HEK293T (cell line): ENCODE measurements around the gene SHH.
"Not testable (repeated sequence)": the region's sequence is repeated elsewhere in the genome, so short reads cannot be mapped to it uniquely, and the experiment has no call there.

Experiments
- CTCF ChIA-PET: fragments of 350-600 bp; formaldehyde crosslinking; extraction: SDS; loops from one replicate; lab custom pipeline; 2021; ENCODE audit warnings: antibody characterized with exemption, inconsistent platforms; lab: Yijun Ruan, JAX
- POLR2A ChIA-PET: fragments of 350-600 bp; formaldehyde crosslinking; extraction: SDS; loops from one replicate; lab custom pipeline; 2020; ENCODE audit warnings: antibody characterized with exemption, inconsistent platforms; lab: Yijun Ruan, JAX
- DNase-seq: peaks from one replicate; pipeline ENCODE4 v3.0.0; 2012; ENCODE audit warnings: mixed read lengths; ENCODE audit errors: extremely low spot score
- ARNT ChIP-seq: fragments of 450-650 bp; IDR thresholded peaks from 2 replicates; pipeline ENCODE4 v1.6.1; 2017; ENCODE audit warnings: mild to moderate bottlenecking
- BHLHE40 ChIP-seq: fragments of 450-650 bp; IDR thresholded peaks from 2 replicates; pipeline ENCODE4 v1.6.1; 2016; ENCODE audit warnings: mild to moderate bottlenecking, moderate library complexity, borderline replicate concordance
- CTBP1 ChIP-seq: fragments of 450-650 bp; IDR thresholded peaks from 2 replicates; pipeline ENCODE4 v1.6.1; 2016; ENCODE audit warnings: borderline replicate concordance
- ELF4 ChIP-seq: fragments of 450-650 bp; IDR thresholded peaks from 2 replicates; pipeline ENCODE4 v1.6.1; 2017; ENCODE audit warnings: antibody characterized with exemption
- FOXA1 ChIP-seq: fragments of 450-650 bp; IDR thresholded peaks from 2 replicates; pipeline ENCODE4 v1.6.1; 2016; ENCODE audit warnings: mild to moderate bottlenecking
- FOXK2 ChIP-seq: fragments of 450-650 bp; IDR thresholded peaks from 2 replicates; pipeline ENCODE4 v1.6.1; 2016; ENCODE audit warnings: mild to moderate bottlenecking
- FOXM1 ChIP-seq: fragments of 450-650 bp; IDR thresholded peaks from 2 replicates; pipeline ENCODE4 v1.6.1; 2017; ENCODE audit warnings: mild to moderate bottlenecking, borderline replicate concordance
- HDGF ChIP-seq: fragments of 450-650 bp; IDR thresholded peaks from 2 replicates; pipeline ENCODE4 v1.6.1; 2017; ENCODE audit warnings: antibody characterized with exemption, borderline replicate concordance
- L3MBTL2 ChIP-seq: fragments of 450-650 bp; conservative IDR thresholded peaks from 2 replicates; pipeline ENCODE4 v1.6.1; 2016; ENCODE audit warnings: mild to moderate bottlenecking
- LEF1 ChIP-seq: fragments of 450-650 bp; IDR thresholded peaks from 2 replicates; pipeline ENCODE4 v1.6.1; 2017; ENCODE audit warnings: mild to moderate bottlenecking, borderline replicate concordance
- NFRKB ChIP-seq: fragments of 450-650 bp; IDR thresholded peaks from 2 replicates; pipeline ENCODE4 v1.6.1; 2016; ENCODE audit warnings: mild to moderate bottlenecking, moderate library complexity
- SP1 ChIP-seq: fragments of 450-650 bp; IDR thresholded peaks from 2 replicates; pipeline ENCODE4 v1.6.1; 2017
- SUZ12 ChIP-seq: fragments of 450-650 bp; IDR thresholded peaks from 2 replicates; pipeline ENCODE4 v1.6.1; 2016; ENCODE audit warnings: mild to moderate bottlenecking
- TARDBP ChIP-seq: fragments of 450-650 bp; IDR thresholded peaks from 2 replicates; pipeline ENCODE4 v1.6.1; 2016
- ZNF384 ChIP-seq: fragments of 450-650 bp; IDR thresholded peaks from 2 replicates; pipeline ENCODE4 v1.6.1; 2016
- TF ChIP-seq, protein P1 (sequence below): fragments of 450-650 bp; IDR thresholded peaks from 2 replicates; pipeline ENCODE4 v1.6.1; 2016

Gene SHH

DNA sequence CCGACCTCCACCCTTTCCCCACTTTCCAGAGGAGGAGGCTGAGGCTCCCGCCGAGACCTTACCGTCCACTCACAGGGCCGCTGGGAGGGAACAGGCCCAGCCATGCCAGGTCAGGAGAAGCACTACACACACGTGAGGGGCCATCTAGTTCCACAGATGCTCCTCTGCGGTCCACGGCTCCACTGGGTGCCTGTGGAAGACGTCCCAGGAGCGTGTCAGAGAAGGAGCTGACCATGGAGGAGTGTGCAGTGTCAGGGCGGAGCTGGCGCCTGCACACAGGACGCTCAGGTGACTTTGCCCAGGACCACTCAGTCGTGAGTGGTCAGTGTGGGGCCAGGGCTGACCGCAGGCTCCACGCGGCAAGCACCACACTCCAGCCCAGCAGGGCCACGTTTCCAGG is 8.0 kb upstream of the SHH start:
- ChIA-PET POLR2A (no interaction called here), CTCF (no interaction called here)
- no peak for DNase-seq
- TF ChIP-seq CTBP1 (no peak), LEF1 (no peak), BHLHE40 (no peak), FOXK2 (no peak), HDGF (no peak)

DNA sequence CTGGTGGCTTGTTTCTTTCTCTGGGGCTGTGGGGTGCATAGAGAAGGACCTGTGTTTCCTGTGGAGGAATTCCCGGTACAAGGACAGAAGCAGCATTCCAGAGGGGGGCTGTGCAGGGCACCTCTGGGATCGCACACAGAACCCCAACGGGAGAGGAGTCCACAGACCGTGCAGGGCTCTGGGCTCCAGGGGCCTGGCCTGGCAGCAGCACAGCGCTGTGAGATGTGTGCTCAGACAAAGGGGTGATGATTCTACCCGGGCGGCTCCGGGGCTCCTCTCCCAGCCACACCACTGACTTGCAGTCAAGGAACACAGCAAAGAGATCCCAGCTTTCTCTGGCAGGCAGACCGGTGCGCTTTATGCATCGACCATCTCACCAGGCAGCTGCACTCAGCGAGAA is 6.9 kb upstream of the SHH start:
- no peak for TF ChIP-seq FOXA1
- TF ChIP-seq SP1 = no peak
- TF ChIP-seq TARDBP = no peak
- TF ChIP-seq ELF4 = no peak
- no peak for TF ChIP-seq SUZ12
- TF ChIP-seq NFRKB = no peak
- TF ChIP-seq LEF1 = no peak
- TF ChIP-seq BHLHE40 = no peak
- TF ChIP-seq L3MBTL2 = no peak
- no peak for TF ChIP-seq FOXK2
- TF ChIP-seq HDGF = no peak
- TF ChIP-seq ARNT = no peak
- no peak for TF ChIP-seq CTBP1
- no peak for DNase-seq
- CTCF ChIA-PET = no interaction called here
- POLR2A ChIA-PET = no interaction called here

GRCh38 chr7:155818820-155819168 is 6.5 kb upstream of the SHH start:
- ChIA-PET CTCF (no interaction called here), POLR2A (no interaction called here)
- no peak for DNase-seq
- no peak for TF ChIP-seq SP1
- no peak for TF ChIP-seq FOXK2
- no peak for TF ChIP-seq TARDBP
- TF ChIP-seq SUZ12 = no peak
- TF ChIP-seq FOXA1 = no peak
- TF ChIP-seq CTBP1 = no peak
- TF ChIP-seq LEF1 = no peak
- no peak for TF ChIP-seq ARNT
- no peak for TF ChIP-seq ELF4
- TF ChIP-seq BHLHE40 = no peak
- TF ChIP-seq NFRKB = no peak
- no peak for TF ChIP-seq L3MBTL2

DNA sequence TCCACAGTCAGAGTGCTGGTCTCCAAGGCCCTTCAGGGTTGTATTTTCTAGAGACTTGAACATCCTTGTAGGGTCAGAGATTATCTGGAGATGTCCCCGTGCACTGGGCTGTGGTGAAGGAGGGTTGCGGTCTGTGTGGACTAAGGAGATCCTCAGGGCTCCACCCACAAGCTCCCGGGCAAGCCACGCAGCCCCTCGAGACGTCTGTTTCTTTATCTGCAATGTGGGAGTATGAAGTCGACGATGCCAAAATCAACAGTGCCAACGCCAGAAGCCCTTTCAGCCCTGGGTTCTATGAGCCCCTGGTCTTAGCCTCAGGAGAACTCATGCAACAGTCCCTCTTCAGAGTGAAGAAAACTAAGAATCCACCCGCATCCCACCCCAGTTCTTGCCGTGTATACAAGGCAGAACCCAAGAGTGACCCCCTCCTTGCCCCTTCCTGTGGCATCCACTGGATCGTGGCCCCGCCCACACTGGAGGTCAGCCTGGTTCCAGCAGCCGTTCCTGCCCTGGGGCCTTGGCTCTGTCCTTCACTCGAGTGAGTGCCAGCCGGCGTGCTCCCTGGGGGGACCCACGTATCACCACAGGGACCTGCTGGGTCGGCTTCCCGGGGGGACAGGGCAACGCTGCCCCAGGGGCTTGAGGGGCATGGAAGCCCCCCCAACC is 6.0 kb upstream of the SHH start:
- TF ChIP-seq FOXA1 (no peak), FOXK2 (no peak), FOXM1 (no peak), ZNF384 (no peak), LEF1 (no peak), SUZ12 (no peak), CTBP1 (no peak), HDGF (no peak), ELF4 (no peak), L3MBTL2 (no peak), SP1 (no peak), NFRKB (no peak), ARNT (no peak), TARDBP (no peak), BHLHE40 (no peak)
- TF ChIP-seq, protein P1, sequence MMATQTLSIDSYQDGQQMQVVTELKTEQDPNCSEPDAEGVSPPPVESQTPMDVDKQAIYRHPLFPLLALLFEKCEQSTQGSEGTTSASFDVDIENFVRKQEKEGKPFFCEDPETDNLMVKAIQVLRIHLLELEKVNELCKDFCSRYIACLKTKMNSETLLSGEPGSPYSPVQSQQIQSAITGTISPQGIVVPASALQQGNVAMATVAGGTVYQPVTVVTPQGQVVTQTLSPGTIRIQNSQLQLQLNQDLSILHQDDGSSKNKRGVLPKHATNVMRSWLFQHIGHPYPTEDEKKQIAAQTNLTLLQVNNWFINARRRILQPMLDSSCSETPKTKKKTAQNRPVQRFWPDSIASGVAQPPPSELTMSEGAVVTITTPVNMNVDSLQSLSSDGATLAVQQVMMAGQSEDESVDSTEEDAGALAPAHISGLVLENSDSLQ = no peak
- CTCF ChIA-PET = no interaction called here
- no peak for DNase-seq
- POLR2A ChIA-PET = no interaction called here

DNA sequence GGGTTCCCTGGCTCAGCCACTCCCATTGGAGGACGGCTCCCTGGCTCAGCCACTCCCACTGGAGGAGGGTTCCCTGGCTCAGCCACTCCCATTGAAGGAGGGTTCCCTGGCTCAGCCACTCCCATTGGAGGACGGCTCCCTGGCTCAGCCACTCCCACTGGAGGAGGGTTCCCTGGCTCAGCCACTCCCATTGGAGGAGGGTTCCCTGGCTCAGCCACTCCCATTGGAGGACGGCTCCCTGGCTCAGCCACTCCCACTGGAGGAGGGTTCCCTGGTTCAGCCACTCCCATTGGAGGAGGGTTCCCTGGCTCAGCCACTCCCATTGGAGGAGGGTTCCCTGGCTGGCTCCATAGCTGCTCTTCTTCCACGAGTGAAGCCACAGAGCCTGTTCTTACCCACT is 5.3 kb upstream of the SHH start:
- CTCF ChIA-PET, POLR2A ChIA-PET, DNase-seq: not testable (repeated sequence)

DNA sequence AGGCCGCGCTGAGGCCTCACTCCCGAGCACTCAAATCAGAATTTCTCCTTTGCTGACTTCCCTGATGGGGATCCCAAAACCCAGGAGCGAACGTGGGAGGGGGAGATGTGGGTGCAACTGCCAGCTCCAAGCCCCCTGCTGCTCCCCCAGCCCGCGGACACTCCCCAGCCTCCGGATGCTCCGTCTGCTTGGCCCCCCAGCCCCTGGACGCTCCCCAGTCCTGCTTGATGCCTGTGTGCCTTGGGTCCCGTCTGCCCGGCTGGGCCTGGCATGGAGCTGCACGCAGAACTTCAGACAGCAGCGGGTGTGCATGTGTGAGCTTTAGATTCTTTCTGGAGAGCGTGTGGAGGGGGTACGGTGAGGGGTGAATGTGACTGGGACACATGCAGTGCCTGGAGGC is 4.7 kb upstream of the SHH start:
- ChIA-PET CTCF (no interaction called here), POLR2A (no interaction called here)
- no peak for TF ChIP-seq FOXM1
- TF ChIP-seq SP1 = no peak
- TF ChIP-seq, protein P1 = no peak
- no peak for TF ChIP-seq ELF4
- no peak for TF ChIP-seq NFRKB
- no peak for TF ChIP-seq TARDBP
- no peak for TF ChIP-seq LEF1
- no peak for TF ChIP-seq BHLHE40
- TF ChIP-seq FOXK2 = no peak
- no peak for TF ChIP-seq FOXA1
- no peak for DNase-seq

DNA sequence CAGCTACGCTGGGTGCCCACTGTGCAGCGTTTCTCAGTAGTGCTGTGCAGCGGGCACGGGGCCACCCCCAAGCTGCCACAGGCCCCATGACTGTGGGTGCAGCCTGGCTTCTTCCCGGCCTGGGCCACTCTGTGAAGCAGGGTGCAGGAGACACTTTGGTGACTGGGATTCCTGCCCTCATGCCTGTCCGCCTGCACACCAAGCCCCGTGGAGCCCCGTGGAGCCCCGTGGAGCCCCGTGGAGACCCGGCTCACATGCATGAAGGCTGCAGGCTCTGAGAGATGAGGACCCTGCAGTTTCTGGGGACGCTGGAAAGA is 3.9 kb upstream of the SHH start:
- CTCF ChIA-PET = interaction anchor here (0.6 kb wide), 1 partner anchor 1640 kb away, joined by 5 read pairs; no protein-coding TSS in a partner anchor
- no peak for TF ChIP-seq ELF4
- TF ChIP-seq FOXK2 = no peak
- no peak for TF ChIP-seq BHLHE40
- TF ChIP-seq SUZ12 = no peak
- TF ChIP-seq LEF1 = no peak
- no peak for TF ChIP-seq TARDBP
- TF ChIP-seq ARNT = no peak
- TF ChIP-seq, protein P1 = no peak
- no peak for TF ChIP-seq L3MBTL2
- TF ChIP-seq HDGF = no peak
- no peak for TF ChIP-seq ZNF384
- no peak for TF ChIP-seq NFRKB
- no peak for TF ChIP-seq CTBP1
- TF ChIP-seq SP1 = no peak
- no peak for TF ChIP-seq FOXM1
- DNase-seq = no peak
- POLR2A ChIA-PET = no interaction called here
